BE2C (cell line): Measurements from ENCODE around the gene ADGRE2.

Experiments used
- DNase-seq: peaks from one replicate; pipeline ENCODE4 v3.0.0-alpha.2; 2020
- H3K27me3 ChIP-seq: fragments of 250-450 bp; sonication (Bioruptor Pico); 2 replicates; pipeline ENCODE4 v1.5.1; 2020; ENCODE audit warnings: mild to moderate bottlenecking
- H3K36me3 ChIP-seq: fragments of 250-450 bp; sonication (Bioruptor Pico); 2 replicates; pipeline ENCODE4 v1.5.1; 2020; ENCODE audit warnings: mild to moderate bottlenecking
- H3K4me1 ChIP-seq: fragments of 250-450 bp; sonication (Bioruptor Pico); 2 replicates; pipeline ENCODE4 v1.5.1; 2020
- H3K4me3 ChIP-seq: 2 replicates; pipeline ENCODE4 v1.5.1; 2011; ENCODE audit warnings: low read depth, low read length
- H3K9me3 ChIP-seq: fragments of 250-450 bp; sonication (Bioruptor Pico); 2 replicates; pipeline ENCODE4 v1.5.1; 2020
- TF ChIP-seq, protein P1 (sequence below): IDR thresholded peaks from 2 replicates; pipeline ENCODE4 v1.5.1; 2012; ENCODE audit warnings: mild to moderate bottlenecking, low read depth, low read length

ADGRE2 gene

DNA sequence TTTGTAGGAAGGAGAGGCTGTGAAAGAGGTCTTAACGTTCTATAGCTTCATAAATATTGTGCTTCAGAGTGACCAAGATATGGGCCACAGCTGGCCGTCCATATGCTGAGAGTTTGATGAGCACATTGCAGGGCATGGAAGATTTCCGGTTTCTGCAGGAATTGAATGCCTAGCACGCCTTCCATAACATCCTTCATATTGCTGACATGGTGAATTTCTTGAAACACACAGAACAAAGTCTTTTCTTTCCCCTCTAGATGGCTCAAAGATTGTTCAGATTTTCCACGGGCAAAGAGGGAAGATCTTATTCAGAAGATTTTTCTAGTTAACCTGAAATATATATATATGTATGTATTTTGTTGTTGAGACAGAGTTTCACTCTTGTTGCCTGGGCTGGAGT lies 42.4 kb downstream of the ADGRE2 start:
- Histone ChIP-seq H3K4me3 (no peak overlapping the region), H3K4me1 (no peaks in the 10 kb centered on the region), H3K27me3 (peaks cover 9% of the 10 kb centered on the region; the same call in 1 of the 2 replicates), H3K36me3 (no peaks in the 10 kb centered on the region), H3K9me3 (no peaks in the 10 kb centered on the region)
- TF ChIP-seq, protein P1, sequence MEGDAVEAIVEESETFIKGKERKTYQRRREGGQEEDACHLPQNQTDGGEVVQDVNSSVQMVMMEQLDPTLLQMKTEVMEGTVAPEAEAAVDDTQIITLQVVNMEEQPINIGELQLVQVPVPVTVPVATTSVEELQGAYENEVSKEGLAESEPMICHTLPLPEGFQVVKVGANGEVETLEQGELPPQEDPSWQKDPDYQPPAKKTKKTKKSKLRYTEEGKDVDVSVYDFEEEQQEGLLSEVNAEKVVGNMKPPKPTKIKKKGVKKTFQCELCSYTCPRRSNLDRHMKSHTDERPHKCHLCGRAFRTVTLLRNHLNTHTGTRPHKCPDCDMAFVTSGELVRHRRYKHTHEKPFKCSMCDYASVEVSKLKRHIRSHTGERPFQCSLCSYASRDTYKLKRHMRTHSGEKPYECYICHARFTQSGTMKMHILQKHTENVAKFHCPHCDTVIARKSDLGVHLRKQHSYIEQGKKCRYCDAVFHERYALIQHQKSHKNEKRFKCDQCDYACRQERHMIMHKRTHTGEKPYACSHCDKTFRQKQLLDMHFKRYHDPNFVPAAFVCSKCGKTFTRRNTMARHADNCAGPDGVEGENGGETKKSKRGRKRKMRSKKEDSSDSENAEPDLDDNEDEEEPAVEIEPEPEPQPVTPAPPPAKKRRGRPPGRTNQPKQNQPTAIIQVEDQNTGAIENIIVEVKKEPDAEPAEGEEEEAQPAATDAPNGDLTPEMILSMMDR, result no peak
- DNase-seq, result no peak

DNA sequence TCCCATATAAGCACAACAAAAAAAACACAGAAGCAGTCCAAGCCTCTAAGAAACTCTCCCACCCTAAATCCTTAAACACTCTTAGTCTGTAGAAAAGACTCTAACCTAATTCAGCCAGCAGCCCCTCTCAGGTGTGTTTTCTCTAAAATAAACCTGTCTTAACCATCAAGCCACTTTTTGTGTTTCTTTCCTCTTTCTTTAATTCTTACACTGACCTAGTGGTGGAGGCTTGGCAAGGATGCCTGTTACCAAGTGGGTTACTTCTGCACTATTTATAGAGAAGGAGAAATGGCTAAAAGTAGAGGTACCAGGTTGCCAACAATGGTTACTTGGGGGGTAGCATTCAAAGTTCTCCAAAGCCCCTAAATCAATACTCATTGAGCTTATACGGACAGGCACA lies 44.8 kb downstream of the ADGRE2 start:
- H3K27me3 ChIP-seq, result peaks cover 4% of the 10 kb centered on the region; the same call in 1 of the 2 replicates
- no peaks in the 10 kb centered on the region for H3K4me1 ChIP-seq
- no peak for DNase-seq
- no peak overlapping the region for H3K4me3 ChIP-seq
- no peaks in the 10 kb centered on the region for H3K36me3 ChIP-seq
- no peaks in the 10 kb centered on the region; the same call in 1 of the 2 replicates for H3K9me3 ChIP-seq
- TF ChIP-seq, protein P1, result no peak

DNA sequence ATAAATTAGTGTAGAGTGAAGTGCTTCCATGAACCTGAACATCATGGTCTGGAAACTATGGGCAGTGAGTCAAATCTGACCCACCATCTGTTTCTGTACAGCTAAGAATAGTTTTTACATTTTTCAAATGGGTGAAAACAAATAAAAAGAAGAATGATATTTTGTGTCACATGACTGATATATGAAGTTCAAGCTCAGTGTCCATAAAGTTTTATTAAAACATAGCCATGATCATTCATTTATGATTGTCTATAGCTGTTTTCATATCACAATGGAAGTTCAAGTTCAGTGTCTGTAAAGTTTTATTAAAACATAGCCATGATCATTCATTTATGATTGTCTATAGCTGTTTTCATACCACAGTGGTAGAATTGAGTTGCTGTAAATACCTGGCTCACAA lies 45.9 kb downstream of the ADGRE2 start:
- TF ChIP-seq, protein P1, result no peak
- Histone ChIP-seq H3K4me1 (no peaks in the 10 kb centered on the region), H3K4me3 (no peak overlapping the region), H3K36me3 (no peaks in the 10 kb centered on the region), H3K27me3 (peaks cover 4% of the 10 kb centered on the region; the same call in 1 of the 2 replicates), H3K9me3 (no peaks in the 10 kb centered on the region; the same call in 1 of the 2 replicates)
- DNase-seq, result no peak

DNA sequence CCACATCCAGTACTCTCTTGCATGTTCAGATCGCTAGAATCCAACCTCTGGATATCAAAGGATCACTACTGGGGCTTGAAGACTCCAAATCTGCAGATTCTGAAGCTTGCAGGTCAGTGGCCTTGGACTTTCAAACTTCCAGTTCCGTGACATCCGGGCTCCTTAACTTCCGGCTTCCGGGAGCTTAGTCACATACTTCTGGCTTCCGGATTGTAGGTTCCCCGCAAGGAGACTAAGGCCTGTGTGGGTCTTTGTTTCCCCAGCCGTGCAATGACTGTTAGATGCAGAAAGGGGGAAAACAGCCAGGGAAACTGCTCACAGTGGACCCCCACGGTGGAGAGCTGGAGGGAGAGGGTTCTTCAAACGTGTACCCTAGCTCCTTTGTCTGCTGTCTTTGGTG lies 47.2 kb downstream of the ADGRE2 start:
- Histone ChIP-seq H3K4me3 (no peak overlapping the region), H3K4me1 (no peaks in the 10 kb centered on the region), H3K9me3 (no peaks in the 10 kb centered on the region; the same call in 1 of the 2 replicates), H3K36me3 (no peaks in the 10 kb centered on the region), H3K27me3 (peaks cover 4% of the 10 kb centered on the region; the same call in 1 of the 2 replicates)
- no peak for DNase-seq
- TF ChIP-seq, protein P1, result no peak

DNA sequence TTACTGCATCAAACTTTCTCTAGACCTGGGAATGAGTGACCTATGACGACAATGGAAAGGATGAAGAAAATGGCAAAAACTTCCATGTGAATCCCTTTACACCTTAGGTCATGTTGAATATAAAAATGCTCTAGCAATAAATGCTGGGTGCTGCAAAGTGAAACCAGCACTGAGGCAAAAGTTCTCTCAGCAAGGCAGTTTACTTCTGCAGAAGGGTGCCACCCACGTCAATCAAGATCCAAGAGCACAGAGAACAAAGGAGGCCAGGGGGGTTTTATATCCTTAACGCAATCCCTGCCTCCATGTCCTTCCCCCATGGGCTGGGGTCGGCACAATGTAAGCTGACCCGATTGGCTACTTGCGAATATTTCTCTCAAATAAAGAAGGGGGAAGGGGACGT lies 49.8 kb downstream of the ADGRE2 start:
- peaks cover 4% of the 10 kb centered on the region; the same call in 1 of the 2 replicates for H3K27me3 ChIP-seq
- H3K4me3 ChIP-seq, result no peak overlapping the region
- H3K4me1 ChIP-seq, result no peaks in the 10 kb centered on the region
- H3K36me3 ChIP-seq, result no peaks in the 10 kb centered on the region
- TF ChIP-seq, protein P1, result no peak
- no peak for DNase-seq
- H3K9me3 ChIP-seq, result no peaks in the 10 kb centered on the region; the same call in 1 of the 2 replicates

DNA sequence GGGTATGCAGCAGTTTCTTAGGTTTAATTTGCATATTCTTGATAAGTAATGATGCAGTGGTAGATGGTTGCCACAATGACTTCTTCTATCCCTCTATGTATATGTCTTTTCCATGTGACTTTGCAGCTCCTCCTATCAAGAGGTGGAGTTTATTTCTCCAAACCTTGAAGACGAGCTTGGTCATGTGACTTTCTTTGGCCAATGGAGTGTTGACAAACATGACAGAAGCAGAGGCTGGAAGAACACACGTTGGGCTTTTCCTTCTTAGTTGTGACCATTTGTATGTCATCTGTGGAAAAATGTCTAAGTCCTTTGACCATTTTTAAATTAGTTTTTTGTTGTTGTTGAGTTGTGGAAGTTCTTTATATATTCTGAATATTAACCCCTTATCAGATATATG lies 56.2 kb downstream of the ADGRE2 start:
- DNase-seq, result no peak
- TF ChIP-seq, protein P1, result no peak
- no peaks in the 10 kb centered on the region for H3K4me1 ChIP-seq
- H3K27me3 ChIP-seq, result no peaks in the 10 kb centered on the region
- peaks cover 7% of the 10 kb centered on the region for H3K9me3 ChIP-seq
- peaks cover 8% of the 10 kb centered on the region for H3K36me3 ChIP-seq
- no peak overlapping the region for H3K4me3 ChIP-seq
